Limb (tissue), 2 donors: ENCODE measurements around the gene BICC1.

Source experiments
- DNase-seq, 2 donors: peaks; one replicate each; pipeline ENCODE4 v3.0.0-alpha.2; 2016; ENCODE audit errors: extremely low spot score in 2 of 2

Gene BICC1

GRCh38 chr10:58644311-58644710 is 131.6 kb downstream of the BICC1 start:
- no peak for DNase-seq

- peak in 1 of 2 donors; percentile 62 for DNase-seq
These were observed 132.9 kb downstream of the BICC1 start for GRCh38 chr10:58645416-58646146.

GRCh38 chr10:58647376-58648112 is 134.9 kb downstream of the BICC1 start:
- no peak for DNase-seq

- no peak for DNase-seq
These were observed 135.5 kb downstream of the BICC1 start for GRCh38 chr10:58648131-58648530.

- DNase-seq, result peak in 1 of 2 donors; percentile 52
These were observed 138.4 kb downstream of the BICC1 start for GRCh38 chr10:58651040-58651439.

GRCh38 chr10:58651742-58652141 is 139.1 kb downstream of the BICC1 start:
- no peak for DNase-seq

GRCh38 chr10:58653139-58653538 is 140.5 kb downstream of the BICC1 start:
- no peak for DNase-seq

GRCh38 chr10:58660575-58661255 is 148.0 kb downstream of the BICC1 start:
- no peak for DNase-seq

GRCh38 chr10:58661336-58661735 is 148.7 kb downstream of the BICC1 start:
- no peak for DNase-seq

GRCh38 chr10:58661902-58662301 is 149.2 kb downstream of the BICC1 start:
- no peak for DNase-seq

- no peak for DNase-seq
These were observed 149.6 kb downstream of the BICC1 start for GRCh38 chr10:58662314-58662713.

GRCh38 chr10:58665361-58665760 is 152.7 kb downstream of the BICC1 start:
- no peak for DNase-seq

GRCh38 chr10:58666024-58666423 is 153.4 kb downstream of the BICC1 start:
- no peak for DNase-seq

GRCh38 chr10:58667658-58668310 is 155.1 kb downstream of the BICC1 start:
- DNase-seq, result no peak

GRCh38 chr10:58672845-58673244 is 160.2 kb downstream of the BICC1 start:
- DNase-seq, result peak in 1 of 2 donors; percentile 38

GRCh38 chr10:58674251-58674650 is 161.6 kb downstream of the BICC1 start:
- no peak for DNase-seq

- DNase-seq, result no peak
These were observed 162.6 kb downstream of the BICC1 start for GRCh38 chr10:58675321-58675720.

- DNase-seq, result no peak
These were observed 178.9 kb downstream of the BICC1 start for GRCh38 chr10:58691528-58691927.

- DNase-seq, result no peak
These were observed 181.2 kb downstream of the BICC1 start for GRCh38 chr10:58693919-58694318.

- DNase-seq, result no peak
These were observed 182.3 kb downstream of the BICC1 start for GRCh38 chr10:58695022-58695421.

- DNase-seq, result no peak
These were observed 184.1 kb downstream of the BICC1 start for GRCh38 chr10:58696736-58697135.

- DNase-seq, result no peak
These were observed 185.0 kb downstream of the BICC1 start for GRCh38 chr10:58697691-58698090.
